ENCODE data around the gene RAPGEF4. TPM values are rescaled to one million over a fixed set of nuclear protein-coding genes. Genes with fewer than 3 reads are reported as not detected.
"Not testable (repeated sequence)": the region's sequence is repeated elsewhere in the genome, so short reads cannot be mapped to it uniquely, and the experiment has no call there.

The RAPGEF4 gene
- polyA plus RNA-seq, 4 donors = 7.9 to 12.1 (median 11.0) TPM

GRCh38 chr2:172725746-172726145 lies 9.9 kb upstream of the RAPGEF4 start:
- DNase-seq (ENCODE audit: low read depth in 4 of 4, low spot score in 3 of 4) = no peak

- no peak for DNase-seq (ENCODE audit: low read depth in 4 of 4, low spot score in 3 of 4)
These were observed 9.4 kb upstream of the RAPGEF4 start for GRCh38 chr2:172726172-172726735.

- DNase-seq (ENCODE audit: low read depth in 4 of 4, low spot score in 3 of 4) = no peak
These were observed 5.2 kb upstream of the RAPGEF4 start for GRCh38 chr2:172730411-172730810.

GRCh38 chr2:172734711-172735581 lies 699 bp upstream of the RAPGEF4 start:
- DNase-seq (ENCODE audit: low read depth in 4 of 4, low spot score in 3 of 4) = no peak

- no peak for DNase-seq (ENCODE audit: low read depth in 4 of 4, low spot score in 3 of 4)
These were observed 954 bp downstream of the RAPGEF4 start for GRCh38 chr2:172736424-172737174.

- DNase-seq (ENCODE audit: low read depth in 4 of 4, low spot score in 3 of 4) = no peak
These were observed 4.1 kb downstream of the RAPGEF4 start for GRCh38 chr2:172739661-172740266.

- no peak for DNase-seq (ENCODE audit: low read depth in 4 of 4, low spot score in 3 of 4)
These were observed 5.2 kb downstream of the RAPGEF4 start for GRCh38 chr2:172740856-172741255.

- no peak for DNase-seq (ENCODE audit: low read depth in 4 of 4, low spot score in 3 of 4)
These were observed 7.4 kb downstream of the RAPGEF4 start for GRCh38 chr2:172742931-172743540.

- DNase-seq (ENCODE audit: low read depth in 4 of 4, low spot score in 3 of 4) = no peak
These were observed 8.3 kb downstream of the RAPGEF4 start for GRCh38 chr2:172743898-172744297.

- DNase-seq (ENCODE audit: low read depth in 4 of 4, low spot score in 3 of 4) = no peak
These were observed 10.0 kb downstream of the RAPGEF4 start for GRCh38 chr2:172745636-172746035.

- DNase-seq (ENCODE audit: low read depth in 4 of 4, low spot score in 3 of 4) = not testable (repeated sequence)
These were observed 12.9 kb downstream of the RAPGEF4 start for GRCh38 chr2:172748543-172748942.

GRCh38 chr2:172749388-172749787 lies 13.7 kb downstream of the RAPGEF4 start:
- no peak for DNase-seq (ENCODE audit: low read depth in 4 of 4, low spot score in 3 of 4)

- no peak for DNase-seq (ENCODE audit: low read depth in 4 of 4, low spot score in 3 of 4)
These were observed 15.9 kb downstream of the RAPGEF4 start for GRCh38 chr2:172751564-172751963.

- DNase-seq (ENCODE audit: low read depth in 4 of 4, low spot score in 3 of 4) = no peak
These were observed 18.0 kb downstream of the RAPGEF4 start for GRCh38 chr2:172753610-172754009.

- DNase-seq (ENCODE audit: low read depth in 4 of 4, low spot score in 3 of 4) = no peak
These were observed 23.8 kb downstream of the RAPGEF4 start for GRCh38 chr2:172759441-172759840.

GRCh38 chr2:172761306-172761705 lies 25.7 kb downstream of the RAPGEF4 start:
- DNase-seq (ENCODE audit: low read depth in 4 of 4, low spot score in 3 of 4) = no peak

- DNase-seq (ENCODE audit: low read depth in 4 of 4, low spot score in 3 of 4) = no peak
These were observed 26.9 kb downstream of the RAPGEF4 start for GRCh38 chr2:172762574-172762973.

GRCh38 chr2:172763079-172763478 lies 27.4 kb downstream of the RAPGEF4 start:
- DNase-seq (ENCODE audit: low read depth in 4 of 4, low spot score in 3 of 4) = no peak

GRCh38 chr2:172765662-172766061 lies 30.0 kb downstream of the RAPGEF4 start:
- DNase-seq (ENCODE audit: low read depth in 4 of 4, low spot score in 3 of 4) = no peak

GRCh38 chr2:172768401-172768800 lies 32.8 kb downstream of the RAPGEF4 start:
- no peak for DNase-seq (ENCODE audit: low read depth in 4 of 4, low spot score in 3 of 4)

GRCh38 chr2:172769879-172770278 lies 34.2 kb downstream of the RAPGEF4 start:
- DNase-seq (ENCODE audit: low read depth in 4 of 4, low spot score in 3 of 4) = no peak

All from right renal pelvis (tissue), 4 donors.